Right cardiac atrium (tissue), 5 donors: ENCODE measurements around the gene HPCAL1. TPM values are rescaled to one million over a fixed set of nuclear protein-coding genes. Genes with fewer than 3 reads are reported as not detected.

ENCODE experiments used
- ATAC-seq, 2 donors: fragments of 200-7000 bp; cut with Tn5 transposase; one replicate each; pipeline versions ENCODE4 v1.8.0 to v1.9.1; 2020; ENCODE audit warnings: moderate library complexity in 2 of 2, mild to moderate bottlenecking in 1 of 2
- DNase-seq, 3 donors: peaks; one replicate each; pipeline ENCODE4 v3.0.0-alpha.2; 2020
- H3K27ac ChIP-seq: one replicate; pipeline ENCODE4 v1.5.1; 2013; ENCODE audit warnings: mild to moderate bottlenecking, low read length, control low read depth, moderate library complexity
- H3K27me3 ChIP-seq: one replicate; pipeline ENCODE4 v1.6.1; 2013; ENCODE audit not compliant: control insufficient read depth, insufficient read depth
- H3K4me1 ChIP-seq: one replicate; pipeline ENCODE4 v1.6.1; 2013; ENCODE audit warnings: low read length; ENCODE audit not compliant: control insufficient read depth, insufficient read depth
- H3K4me3 ChIP-seq: one replicate; pipeline ENCODE4 v1.5.1; 2013; ENCODE audit warnings: low read length, control low read depth
- H3K9me3 ChIP-seq: one replicate; pipeline ENCODE4 v1.6.1; 2013; ENCODE audit warnings: low read length; ENCODE audit not compliant: control insufficient read depth
- WGBS: extraction: QIAGEN DNeasy Blood & Tissue Kit; methylation state at CpG from one replicate; pipeline ENCODE4 v1.1.7; 2013; 5-methylcytosine and 5-hydroxymethylcytosine counted together
- intact Hi-C, 4 donors: fragments of 100-400 bp; cut with DNase I; formaldehyde crosslinking; loops; one replicate each; pipeline versions ENCODE4 v1.11.0 to v1.14.0; 2022 to 2023
- polyA plus RNA-seq: library from polyadenylated mRNA; stranded (reverse); fragments of 200-250 nt; gene quantifications from one replicate; pipeline ENCODE4 v1.2.3, GENCODE V29; 2013
- total RNA-seq, 4 donors: library from RNA; stranded (reverse); fragmentation: NEBNext Ultra II Directional; extraction: Animal tissue kit (Norgen Biotek cat#: 25700); gene quantifications; one replicate each; pipeline ENCODE4 v1.2.1, GENCODE V29; 2021
- donor health status: healthy with polysubstance abuse.
- donor health status: DM: no; HTN: yes; CAD: no.
- donor health status: DM: no; HTN: no; CAD: no.
- donor health status: DM: no; HTN: yes; CAD: no; lungs with severe emphysema.
- donor health status: DM: yes; HTN: yes; CAD: no.

Gene HPCAL1
- total and polyA plus RNA-seq, 5 donors: 18.5 to 32.2 (median 25.1) TPM

DNA sequence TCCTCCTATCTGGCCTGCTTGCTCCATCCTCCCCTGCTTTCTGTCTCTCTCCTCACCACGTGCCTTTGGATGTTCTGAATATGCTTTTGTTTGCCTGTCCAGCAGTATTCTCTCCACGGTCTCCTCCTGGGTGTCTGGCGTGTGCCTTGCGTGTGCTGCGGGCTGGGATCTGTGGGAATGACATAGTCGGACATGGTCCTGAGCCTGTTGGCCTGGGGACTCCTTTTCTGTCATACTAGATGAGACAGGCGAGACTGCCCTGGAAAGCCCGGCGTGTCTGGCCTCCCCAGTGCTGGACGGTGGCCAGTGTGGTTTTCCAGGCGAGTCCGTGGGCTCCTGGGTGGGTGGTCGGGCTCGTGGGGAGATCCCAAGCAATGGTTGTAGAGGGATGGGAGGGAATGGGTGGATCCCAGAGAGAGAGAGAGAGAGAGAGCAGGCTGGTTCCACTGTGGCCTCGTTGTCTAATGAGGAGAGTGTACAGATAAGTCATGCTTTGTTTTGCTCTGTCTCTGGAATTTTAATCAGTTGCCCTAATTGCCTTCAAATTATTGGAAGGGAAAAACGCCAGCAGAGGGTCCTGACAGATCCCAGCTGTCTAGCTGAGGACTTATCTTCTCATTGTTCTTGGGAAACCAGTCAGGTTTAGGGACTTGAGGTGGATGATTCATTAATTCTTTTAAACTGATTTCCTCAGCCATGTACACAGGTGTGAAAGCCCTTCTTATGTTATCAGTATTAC, 58.3 kb downstream of the HPCAL1 start:
- H3K4me3 ChIP-seq: no peak overlapping the region
- WGBS: 48% methylated on average over 16 of the region's 16 CpGs
- intact Hi-C loops: no loop called here
- no peak for DNase-seq
- no peak for ATAC-seq
- no peaks in the 10 kb centered on the region for H3K27me3 ChIP-seq
- H3K9me3 ChIP-seq: no peaks in the 10 kb centered on the region
- no peaks in the 10 kb centered on the region for H3K4me1 ChIP-seq
- no peak overlapping the region for H3K27ac ChIP-seq

DNA sequence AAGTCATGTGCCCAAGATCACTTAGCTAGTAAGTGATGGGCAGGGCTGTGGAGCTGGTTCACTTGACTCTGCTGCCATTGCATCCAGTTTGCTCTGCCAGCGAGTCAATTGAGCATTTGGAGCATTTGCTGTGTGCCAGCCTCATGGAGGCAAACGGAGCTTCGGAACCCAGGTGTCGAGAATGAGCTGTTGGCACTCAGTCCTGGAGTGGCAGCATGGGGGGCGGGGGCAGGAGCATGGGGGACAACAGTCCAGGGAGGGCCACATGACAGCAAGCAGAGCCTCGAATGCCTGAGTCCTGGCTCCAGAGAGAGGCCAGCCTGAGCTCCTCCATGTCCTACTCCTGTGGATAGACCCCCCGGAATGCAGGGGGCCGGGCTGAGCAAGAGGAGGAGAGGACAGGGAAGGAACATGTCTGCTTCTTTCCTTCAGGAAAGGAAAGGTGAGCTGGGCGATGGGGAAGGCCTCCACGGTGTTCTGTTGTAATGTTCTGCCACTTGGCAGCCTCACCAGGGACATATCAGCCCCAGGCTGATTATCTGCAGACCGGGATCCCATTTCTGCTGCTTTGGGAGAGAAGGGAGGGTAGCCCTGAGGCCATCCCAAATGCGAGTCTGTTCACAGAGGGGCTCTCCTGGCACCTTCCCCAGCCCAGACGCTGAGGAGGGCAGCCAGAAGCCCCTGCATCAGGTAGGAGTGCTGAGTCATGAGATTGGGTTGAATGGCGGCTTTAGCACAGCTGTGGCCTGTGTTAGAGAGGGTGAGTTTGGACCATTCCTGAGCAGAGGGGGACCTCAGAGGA, 59.6 kb downstream of the HPCAL1 start:
- ATAC-seq (no peak), DNase-seq (no peak)
- intact Hi-C loops: no loop called here
- Histone ChIP-seq H3K9me3 (no peaks in the 10 kb centered on the region), H3K4me3 (no peak overlapping the region), H3K27ac (no peak overlapping the region), H3K27me3 (no peaks in the 10 kb centered on the region), H3K4me1 (no peaks in the 10 kb centered on the region)
- 66% methylated on average over 14 of the region's 14 CpGs for WGBS

- no peak overlapping the region for H3K27ac ChIP-seq
These were observed 60.3 kb downstream of the HPCAL1 start for GRCh38 chr2:10362898-10363454.

GRCh38 chr2:10363861-10364610, 61.3 kb downstream of the HPCAL1 start:
- intact Hi-C loops: no loop called here
- DNase-seq (no peak), ATAC-seq (no peak)
- Histone ChIP-seq H3K4me1 (no peaks in the 10 kb centered on the region), H3K4me3 (no peak overlapping the region), H3K9me3 (no peaks in the 10 kb centered on the region), H3K27me3 (no peaks in the 10 kb centered on the region), H3K27ac (no peak overlapping the region)
- 87% methylated on average over 22 of the region's 23 CpGs for WGBS

More at GRCh38 chr2:10362898-10363454, 60.3 kb downstream of the HPCAL1 start:
- H3K4me3 ChIP-seq: no peak overlapping the region
- ATAC-seq (no peak), DNase-seq (no peak)
- intact Hi-C loops: no loop called here
- WGBS: 91% methylated on average over 8 of the region's 8 CpGs
- no peaks in the 10 kb centered on the region for H3K4me1 ChIP-seq
- no peaks in the 10 kb centered on the region for H3K27me3 ChIP-seq
- no peaks in the 10 kb centered on the region for H3K9me3 ChIP-seq

- no peak overlapping the region for H3K27ac ChIP-seq
- no peaks in the 10 kb centered on the region for H3K9me3 ChIP-seq
- ATAC-seq (no peak), DNase-seq (no peak)
- no peaks in the 10 kb centered on the region for H3K27me3 ChIP-seq
- no peak overlapping the region for H3K4me3 ChIP-seq
- 92% methylated on average over 12 of the region's 12 CpGs for WGBS
- intact Hi-C loops: no loop called here
- no peaks in the 10 kb centered on the region for H3K4me1 ChIP-seq
These were observed 62.7 kb downstream of the HPCAL1 start for GRCh38 chr2:10365412-10365811.

DNA sequence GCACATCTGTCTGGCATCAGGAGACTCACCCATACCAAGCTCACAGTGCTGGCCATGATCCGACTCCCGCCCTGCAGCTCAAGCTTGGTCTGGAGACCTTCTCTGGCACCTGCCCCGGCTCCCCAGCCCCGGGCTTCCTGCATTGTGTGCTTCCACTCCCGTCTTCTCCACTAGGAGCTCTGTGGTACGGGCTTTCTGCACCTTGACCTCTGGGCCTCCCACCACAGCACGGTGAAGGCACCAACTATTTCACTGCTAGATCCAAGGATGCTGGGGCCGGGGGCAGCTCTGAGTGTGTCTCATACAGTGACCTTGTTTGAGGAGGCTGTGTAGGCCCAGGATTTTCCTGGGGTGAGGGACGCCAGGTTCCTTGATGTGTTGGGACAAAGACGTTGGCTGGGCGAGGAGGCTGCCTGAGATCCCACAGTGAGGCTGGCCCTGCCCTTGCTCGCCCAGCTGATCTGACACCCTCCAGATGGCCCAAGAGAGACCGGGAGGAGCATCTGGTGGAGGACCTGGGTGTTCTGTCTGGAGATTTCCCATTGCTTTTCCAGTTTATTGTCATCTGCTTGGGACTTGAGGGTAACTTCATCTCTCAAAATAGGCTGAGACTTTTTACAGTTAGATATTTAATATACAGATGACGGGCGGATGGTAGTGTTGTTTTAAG, 64.0 kb downstream of the HPCAL1 start:
- DNase-seq: no peak
- no peaks in the 10 kb centered on the region for H3K4me1 ChIP-seq
- no peak overlapping the region for H3K4me3 ChIP-seq
- H3K27ac ChIP-seq: no peak overlapping the region
- intact Hi-C loops: no loop called here
- H3K27me3 ChIP-seq: no peaks in the 10 kb centered on the region
- WGBS: 86% methylated on average over 15 of the region's 15 CpGs
- no peak for ATAC-seq
- H3K9me3 ChIP-seq: no peaks in the 10 kb centered on the region

DNA sequence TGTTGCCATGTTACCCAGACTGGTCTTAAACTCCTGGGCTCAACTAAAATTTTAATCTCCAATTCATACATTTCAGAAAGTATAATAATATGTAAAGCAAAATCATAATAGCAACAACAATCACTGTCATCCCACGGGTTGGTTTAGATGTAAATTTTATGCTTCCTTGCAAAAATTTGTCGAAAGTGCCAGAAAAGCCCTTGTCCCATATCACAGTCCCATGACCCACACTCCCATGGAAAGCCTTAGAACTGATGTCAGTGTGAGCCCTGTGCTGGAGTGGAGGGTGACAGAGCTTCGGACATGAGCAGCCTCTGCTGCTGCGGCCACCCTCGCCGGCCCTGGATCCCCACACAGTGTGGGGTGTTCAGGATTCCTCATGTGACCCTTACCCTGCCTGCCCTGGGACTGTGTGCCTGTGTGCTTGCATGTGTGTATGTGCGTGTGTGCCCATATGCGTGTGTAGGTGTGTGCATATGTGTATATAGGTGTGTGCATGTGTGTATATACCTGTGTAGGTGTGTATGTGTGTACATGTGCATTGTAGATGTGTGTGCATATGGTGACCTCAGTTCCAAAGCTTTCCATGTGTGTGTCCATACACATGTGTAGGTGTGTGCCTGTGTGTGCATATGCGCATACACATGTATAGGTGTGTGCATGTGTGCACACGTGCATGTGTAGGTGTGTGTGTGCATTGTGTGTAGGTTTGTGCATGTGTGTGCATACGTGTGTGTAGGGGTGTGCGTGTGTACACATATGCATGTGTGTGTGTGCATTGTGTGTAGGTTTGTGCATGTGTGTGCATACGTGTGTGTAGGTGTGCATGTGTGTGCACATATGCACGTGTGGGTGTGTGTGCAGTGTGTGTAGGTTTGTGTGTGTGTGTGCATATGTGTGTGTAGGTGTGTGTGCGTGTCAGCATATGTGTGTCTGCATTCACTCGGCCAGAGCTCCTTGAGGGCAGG, 65.1 kb downstream of the HPCAL1 start:
- H3K27ac ChIP-seq: no peak overlapping the region
- ATAC-seq: no peak
- H3K9me3 ChIP-seq: no peaks in the 10 kb centered on the region
- 92% methylated on average over 16 of the region's 16 CpGs for WGBS
- H3K4me1 ChIP-seq: no peaks in the 10 kb centered on the region
- no peak for DNase-seq
- no peak overlapping the region for H3K4me3 ChIP-seq
- intact Hi-C loops: no loop called here
- no peaks in the 10 kb centered on the region for H3K27me3 ChIP-seq

DNA sequence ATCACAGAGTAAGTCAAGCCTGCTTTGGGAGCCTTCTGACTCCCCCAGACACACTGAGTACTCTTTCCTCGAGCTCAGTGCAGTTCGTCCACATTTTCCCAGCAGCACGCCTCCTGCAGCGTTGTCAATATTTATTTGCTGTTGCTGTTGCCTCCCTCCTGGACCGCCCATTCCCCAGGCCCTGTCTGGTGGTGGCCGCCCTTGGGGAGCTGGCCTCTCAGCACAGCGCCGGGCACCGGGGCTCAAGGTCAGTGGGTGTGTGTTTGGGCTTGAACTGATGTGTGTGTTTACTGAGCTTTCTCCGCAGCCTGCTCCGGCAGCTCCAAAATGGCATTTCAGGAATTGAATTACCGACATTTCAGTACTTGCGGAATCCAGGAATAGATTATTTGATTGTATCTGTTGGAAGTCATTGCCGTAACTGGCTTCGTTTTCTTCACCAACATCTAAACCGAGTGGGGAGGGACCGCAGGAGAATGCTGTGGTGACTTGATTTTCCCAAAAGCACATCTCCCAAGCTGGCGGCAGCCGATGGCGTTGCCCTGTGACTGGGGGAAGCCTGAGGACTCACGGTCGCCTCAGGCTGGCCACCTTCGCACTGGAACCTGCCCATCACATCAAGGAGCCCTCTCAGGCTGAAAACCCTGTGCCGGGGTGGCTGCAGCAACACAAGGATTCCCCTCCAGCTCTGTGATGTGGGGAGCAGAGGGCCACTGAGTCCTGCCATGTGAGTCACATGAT, 66.0 kb downstream of the HPCAL1 start:
- intact Hi-C loops: no loop called here
- no peak for DNase-seq
- H3K27me3 ChIP-seq: no peaks in the 10 kb centered on the region
- WGBS: 89% methylated on average over 24 of the region's 24 CpGs
- H3K27ac ChIP-seq: no peak overlapping the region
- ATAC-seq: no peak
- H3K4me1 ChIP-seq: no peaks in the 10 kb centered on the region
- H3K4me3 ChIP-seq: no peak overlapping the region
- no peaks in the 10 kb centered on the region for H3K9me3 ChIP-seq
